ENCODE results near the gene TNIK. TPM values are rescaled to one million over a fixed set of nuclear protein-coding genes. Genes with fewer than 3 reads are reported as not detected.

The TNIK gene
- total and polyA plus RNA-seq, 2 experiments from 2014 or later, result 7.4 to 13.8 TPM

GRCh38 chr3:171270541-171270940 lies 189.7 kb downstream of the TNIK start:
- Histone ChIP-seq H3K4me1 (ENCODE audit: insufficient read depth) (no peaks in the 10 kb centered on the region), H3K79me2 (peaks cover 4% of the 10 kb centered on the region), H3K9me2 (replicated peaks; ENCODE audit: insufficient read depth) (no peaks in the 10 kb centered on the region), H4K20me1 (ENCODE audit: insufficient read depth, poor library complexity, severe bottlenecking) (no peaks in the 10 kb centered on the region), H3K27me3 (no peaks in the 10 kb centered on the region), H3K27ac (no peak overlapping the region), H3K36me3 (replicated peaks; ENCODE audit: insufficient read depth, low read depth) (no peaks in the 10 kb centered on the region), H3K9me3 (ENCODE audit: low read depth) (no peaks in the 10 kb centered on the region), H3K4me3 (no peak overlapping the region), H3K4me2 (no peak overlapping the region), H2AFZ (no peak overlapping the region)
- DNase-seq (ENCODE audit: low spot score), result no peak
- TF ChIP-seq EZH2 (IDR thresholded peaks at IDR 0.05; ENCODE audit: borderline replicate concordance) (no peak), EZH2phosphoT487 (IDR thresholded peaks at IDR 0.05; ENCODE audit: low read depth, severe bottlenecking, unreplicated experiment) (no peak), CTCF (IDR thresholded peaks at IDR 0.05; ENCODE audit: poor library complexity) (no peak)
- WGBS (ENCODE audit: low lambda C conversion rate, missing lambda C conversion rate), result 94% methylated on average over 2 of the region's 2 CpGs

- Histone ChIP-seq H4K20me1 (ENCODE audit: insufficient read depth, poor library complexity, severe bottlenecking) (no peaks in the 10 kb centered on the region), H3K4me1 (ENCODE audit: insufficient read depth) (no peaks in the 10 kb centered on the region), H3K79me2 (peaks cover 9% of the 10 kb centered on the region), H3K36me3 (replicated peaks; ENCODE audit: insufficient read depth, low read depth) (no peaks in the 10 kb centered on the region), H3K27ac (no peak overlapping the region), H3K4me2 (no peak overlapping the region), H2AFZ (no peak overlapping the region), H3K4me3 (no peak overlapping the region), H3K9me3 (ENCODE audit: low read depth) (no peaks in the 10 kb centered on the region), H3K9me2 (replicated peaks; ENCODE audit: insufficient read depth) (no peaks in the 10 kb centered on the region), H3K27me3 (no peaks in the 10 kb centered on the region)
- no peak for TF ChIP-seq CTCF (IDR thresholded peaks at IDR 0.05; ENCODE audit: poor library complexity)
- TF ChIP-seq EZH2phosphoT487 (IDR thresholded peaks at IDR 0.05; ENCODE audit: low read depth, severe bottlenecking, unreplicated experiment), result no peak
- TF ChIP-seq EZH2 (IDR thresholded peaks at IDR 0.05; ENCODE audit: borderline replicate concordance), result no peak
- DNase-seq (ENCODE audit: low spot score), result no peak
Observed at GRCh38 chr3:171269542-171269941, 190.7 kb downstream of the TNIK start.

GRCh38 chr3:171268677-171269076 lies 191.5 kb downstream of the TNIK start:
- H3K27me3 ChIP-seq, result no peaks in the 10 kb centered on the region
- H3K4me2 ChIP-seq, result no peak overlapping the region
- TF ChIP-seq EZH2phosphoT487 (IDR thresholded peaks at IDR 0.05; ENCODE audit: low read depth, severe bottlenecking, unreplicated experiment) (no peak), CTCF (IDR thresholded peaks at IDR 0.05; ENCODE audit: poor library complexity) (no peak), EZH2 (IDR thresholded peaks at IDR 0.05; ENCODE audit: borderline replicate concordance) (no peak)
- H3K27ac ChIP-seq, result no peak overlapping the region
- no peak overlapping the region for H2AFZ ChIP-seq
- H3K4me1 ChIP-seq (ENCODE audit: insufficient read depth), result no peaks in the 10 kb centered on the region
- WGBS (ENCODE audit: low lambda C conversion rate, missing lambda C conversion rate), result 93% methylated on average over 1 of the region's 1 CpG
- DNase-seq (ENCODE audit: low spot score), result no peak
- H4K20me1 ChIP-seq (ENCODE audit: insufficient read depth, poor library complexity, severe bottlenecking), result no peaks in the 10 kb centered on the region
- no peak overlapping the region for H3K4me3 ChIP-seq
- H3K9me3 ChIP-seq (ENCODE audit: low read depth), result no peaks in the 10 kb centered on the region
- H3K9me2 ChIP-seq (replicated peaks; ENCODE audit: insufficient read depth), result no peaks in the 10 kb centered on the region
- H3K36me3 ChIP-seq (replicated peaks; ENCODE audit: insufficient read depth, low read depth), result no peaks in the 10 kb centered on the region
- peaks cover 7% of the 10 kb centered on the region for H3K79me2 ChIP-seq

- WGBS (ENCODE audit: low lambda C conversion rate, missing lambda C conversion rate), result 85% methylated on average over 1 of the region's 1 CpG
- H3K9me2 ChIP-seq (replicated peaks; ENCODE audit: insufficient read depth), result no peaks in the 10 kb centered on the region
- no peaks in the 10 kb centered on the region for H4K20me1 ChIP-seq (ENCODE audit: insufficient read depth, poor library complexity, severe bottlenecking)
- peaks cover 7% of the 10 kb centered on the region for H3K79me2 ChIP-seq
- no peak overlapping the region for H3K27ac ChIP-seq
- H3K4me3 ChIP-seq, result no peak overlapping the region
- H3K9me3 ChIP-seq (ENCODE audit: low read depth), result no peaks in the 10 kb centered on the region
- no peak for DNase-seq (ENCODE audit: low spot score)
- H2AFZ ChIP-seq, result no peak overlapping the region
- TF ChIP-seq EZH2phosphoT487 (IDR thresholded peaks at IDR 0.05; ENCODE audit: low read depth, severe bottlenecking, unreplicated experiment), result no peak
- TF ChIP-seq EZH2 (IDR thresholded peaks at IDR 0.05; ENCODE audit: borderline replicate concordance), result no peak
- no peak for TF ChIP-seq CTCF (IDR thresholded peaks at IDR 0.05; ENCODE audit: poor library complexity)
- H3K36me3 ChIP-seq (replicated peaks; ENCODE audit: insufficient read depth, low read depth), result no peaks in the 10 kb centered on the region
- H3K27me3 ChIP-seq, result no peaks in the 10 kb centered on the region
- no peak overlapping the region for H3K4me2 ChIP-seq
- H3K4me1 ChIP-seq (ENCODE audit: insufficient read depth), result no peaks in the 10 kb centered on the region
Observed at GRCh38 chr3:171267104-171267503, 193.1 kb downstream of the TNIK start.

Measured in hepatocyte (in vitro differentiated cells).